ENCODE measurements around the gene RNF223.

Gene RNF223

DNA sequence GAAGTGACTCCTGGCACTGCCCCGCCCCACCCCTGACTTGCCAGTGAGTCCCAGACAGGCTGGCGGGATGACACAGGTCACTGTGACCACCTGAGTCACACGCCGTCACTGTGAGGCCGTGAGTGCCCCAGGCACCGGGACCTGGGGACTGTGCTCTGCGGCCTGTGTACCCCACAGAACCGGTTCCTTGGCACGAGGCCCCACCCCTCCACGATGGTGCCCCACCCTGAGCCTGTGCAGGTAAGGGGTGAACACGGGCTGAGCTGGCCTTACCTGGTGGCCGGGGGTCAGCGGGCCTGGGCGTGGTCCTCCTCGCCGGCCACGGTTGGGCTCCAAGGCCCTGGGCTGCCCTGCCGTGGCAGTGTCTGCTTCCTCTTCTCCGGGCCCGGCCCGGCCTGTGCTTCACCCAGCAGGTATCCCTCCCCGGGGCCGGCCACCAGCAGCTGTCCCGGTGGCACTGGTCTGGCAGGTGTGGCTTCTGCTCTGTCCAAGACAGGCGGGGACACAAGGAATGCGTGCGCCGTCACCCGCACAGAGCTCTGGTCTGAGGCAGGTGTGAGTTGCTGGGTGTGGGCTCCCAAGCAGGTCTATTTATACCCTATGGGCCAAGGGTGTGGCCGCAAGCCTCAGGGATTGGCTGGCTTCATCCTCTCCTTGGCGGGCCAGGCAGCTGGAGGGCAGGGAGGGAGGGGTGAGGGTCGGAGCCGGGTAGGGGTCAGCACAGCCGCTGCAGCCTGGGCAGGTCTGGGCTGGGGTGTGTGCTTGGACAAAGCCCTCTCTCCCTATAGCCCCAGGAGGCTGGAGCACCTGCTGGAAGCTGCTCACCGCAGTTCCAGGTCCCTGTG, at the start of gene RNF223:
Gene RNF223 (minus strand): TSS at position 564 of the 845 bp plus-strand sequence. CDS start 1,740 bp downstream, outside the sequence.
- POLR2A ChIA-PET, result no interaction called here
- TF ChIP-seq, protein P1, sequence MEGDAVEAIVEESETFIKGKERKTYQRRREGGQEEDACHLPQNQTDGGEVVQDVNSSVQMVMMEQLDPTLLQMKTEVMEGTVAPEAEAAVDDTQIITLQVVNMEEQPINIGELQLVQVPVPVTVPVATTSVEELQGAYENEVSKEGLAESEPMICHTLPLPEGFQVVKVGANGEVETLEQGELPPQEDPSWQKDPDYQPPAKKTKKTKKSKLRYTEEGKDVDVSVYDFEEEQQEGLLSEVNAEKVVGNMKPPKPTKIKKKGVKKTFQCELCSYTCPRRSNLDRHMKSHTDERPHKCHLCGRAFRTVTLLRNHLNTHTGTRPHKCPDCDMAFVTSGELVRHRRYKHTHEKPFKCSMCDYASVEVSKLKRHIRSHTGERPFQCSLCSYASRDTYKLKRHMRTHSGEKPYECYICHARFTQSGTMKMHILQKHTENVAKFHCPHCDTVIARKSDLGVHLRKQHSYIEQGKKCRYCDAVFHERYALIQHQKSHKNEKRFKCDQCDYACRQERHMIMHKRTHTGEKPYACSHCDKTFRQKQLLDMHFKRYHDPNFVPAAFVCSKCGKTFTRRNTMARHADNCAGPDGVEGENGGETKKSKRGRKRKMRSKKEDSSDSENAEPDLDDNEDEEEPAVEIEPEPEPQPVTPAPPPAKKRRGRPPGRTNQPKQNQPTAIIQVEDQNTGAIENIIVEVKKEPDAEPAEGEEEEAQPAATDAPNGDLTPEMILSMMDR (IDR thresholded peaks at IDR 0.05; ENCODE audit: insufficient read depth, low read length, missing control alignments), result no peak
- no peak for DNase-seq (ENCODE audit: low read depth, low spot score)
- H3K4me3 ChIP-seq (ENCODE audit: low read depth, low read length), result no peak within 1 kb of the TSS
- CTCF ChIA-PET, result interaction anchor here (2.6 kb wide), 1 partner anchor 10 kb away, joined by 12 read pairs; no protein-coding TSS in a partner anchor

DNA sequence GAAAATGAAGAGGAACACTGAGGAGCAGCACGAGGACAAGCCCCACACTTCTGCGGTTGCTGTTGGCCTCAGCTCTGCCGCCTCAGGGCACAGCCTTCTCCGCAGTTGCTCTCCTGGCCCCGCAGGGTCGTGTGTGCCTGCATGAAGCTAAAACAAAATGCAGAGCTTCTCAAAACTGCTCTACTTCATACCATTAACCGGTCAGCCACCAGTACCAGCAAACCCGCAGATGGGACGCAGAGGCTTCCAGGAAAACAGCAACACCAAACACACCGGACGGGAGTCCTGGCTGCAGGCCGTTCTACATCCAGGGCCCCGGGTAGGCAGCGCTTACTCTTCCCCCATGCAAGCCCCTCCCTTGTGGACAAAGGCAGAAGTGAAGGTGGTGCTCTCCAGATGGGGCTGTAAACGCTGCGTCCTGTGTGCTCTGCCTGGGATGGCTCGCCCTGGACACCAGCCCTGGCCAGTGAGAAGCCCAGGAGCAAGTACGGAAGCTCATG, 48.9 kb upstream of the RNF223 start:
- ChIA-PET CTCF (interaction anchor here (0.7 to 5.3 kb wide), 43 partner anchors 7 to 421 kb away, joined by 3 to 60 read pairs (median 5); no protein-coding TSS in a partner anchor), POLR2A (no interaction called here)
- DNase-seq (ENCODE audit: low read depth, low spot score), result no peak
- TF ChIP-seq, protein P1 (IDR thresholded peaks at IDR 0.05; ENCODE audit: insufficient read depth, low read length, missing control alignments), result no peak
- H3K4me3 ChIP-seq (ENCODE audit: low read depth, low read length), result no peak overlapping the region

DNA sequence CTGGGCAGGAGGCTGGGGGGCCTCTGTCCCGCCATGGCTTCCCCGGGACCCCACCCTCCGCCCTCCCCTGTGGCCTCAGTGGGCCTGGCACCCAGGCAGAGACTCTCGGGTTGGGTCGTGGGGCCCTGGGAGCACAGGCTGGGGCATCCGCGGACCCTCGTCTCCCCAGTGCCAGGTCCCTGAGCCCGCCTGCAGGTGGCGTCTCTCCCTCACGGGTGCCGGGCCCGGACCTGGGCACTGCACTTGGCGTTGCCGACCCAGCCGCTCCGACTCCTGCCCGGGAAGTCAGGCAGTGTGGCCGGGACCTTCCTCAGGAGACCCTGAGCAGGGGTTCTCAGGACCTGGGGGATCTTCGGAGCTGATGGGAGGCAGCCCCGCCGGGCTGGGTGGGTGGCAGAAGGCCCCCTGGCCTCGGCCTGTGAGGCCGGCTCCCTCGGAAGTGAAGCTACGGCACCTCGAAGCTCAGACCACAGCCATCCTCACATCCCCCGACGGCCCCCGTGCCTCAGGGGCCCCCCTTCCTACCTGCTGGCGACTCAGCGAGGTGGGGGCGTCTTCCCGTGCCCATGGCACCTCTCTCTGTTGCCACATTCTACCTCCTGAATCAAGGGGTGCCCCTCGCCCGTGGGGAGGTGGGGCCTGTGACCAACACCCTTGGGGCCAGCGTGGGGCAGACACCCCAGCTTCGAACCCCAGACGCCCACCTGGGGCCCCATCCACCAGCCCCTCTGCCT, 48.1 kb upstream of the RNF223 start:
- no peak for DNase-seq (ENCODE audit: low read depth, low spot score)
- TF ChIP-seq, protein P1 (IDR thresholded peaks at IDR 0.05; ENCODE audit: insufficient read depth, low read length, missing control alignments), result peak; percentile 98
- ChIA-PET POLR2A (interaction anchor here (1.0 kb wide), 1 partner anchor 168 kb away, joined by 3 read pairs; no protein-coding TSS in a partner anchor), CTCF (interaction anchor here (0.6 to 5.3 kb wide), 57 partner anchors 8 to 421 kb away, joined by 3 to 60 read pairs (median 5); no protein-coding TSS in a partner anchor)
- H3K4me3 ChIP-seq (ENCODE audit: low read depth, low read length), result peak overlapping the region; percentile 37

DNA sequence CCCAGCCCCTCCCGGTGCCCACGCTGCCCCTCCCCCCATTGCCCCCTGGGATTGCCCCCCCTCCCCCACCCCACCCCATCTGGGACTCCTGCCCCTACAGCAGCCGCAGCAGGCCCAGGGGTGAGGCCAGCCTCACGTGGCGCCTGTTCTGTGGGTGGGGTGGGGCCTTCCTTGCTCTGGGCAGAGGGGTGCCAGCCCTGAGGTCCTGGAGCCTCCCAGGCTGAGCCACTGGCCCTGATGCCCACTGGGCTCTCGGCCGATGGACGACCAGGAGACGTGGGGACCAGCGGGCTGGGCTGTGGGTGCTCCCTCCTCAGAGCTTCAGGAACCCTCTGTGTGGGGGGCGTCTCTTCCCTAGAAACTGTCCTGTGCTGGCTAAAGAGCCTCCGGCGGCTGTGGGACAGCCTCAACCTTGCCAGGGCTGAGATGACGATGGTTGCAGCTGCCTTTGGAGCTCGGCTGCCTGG, 47.5 kb upstream of the RNF223 start:
- TF ChIP-seq, protein P1 (IDR thresholded peaks at IDR 0.05; ENCODE audit: insufficient read depth, low read length, missing control alignments), result no peak
- POLR2A ChIA-PET, result interaction anchor here (1.0 kb wide), 1 partner anchor 168 kb away, joined by 3 read pairs; no protein-coding TSS in a partner anchor
- no peak for DNase-seq (ENCODE audit: low read depth, low spot score)
- no peak overlapping the region for H3K4me3 ChIP-seq (ENCODE audit: low read depth, low read length)
- CTCF ChIA-PET, result interaction anchor here (0.6 to 5.3 kb wide), 38 partner anchors 8 to 270 kb away, joined by 3 to 60 read pairs (median 6); no protein-coding TSS in a partner anchor

DNA sequence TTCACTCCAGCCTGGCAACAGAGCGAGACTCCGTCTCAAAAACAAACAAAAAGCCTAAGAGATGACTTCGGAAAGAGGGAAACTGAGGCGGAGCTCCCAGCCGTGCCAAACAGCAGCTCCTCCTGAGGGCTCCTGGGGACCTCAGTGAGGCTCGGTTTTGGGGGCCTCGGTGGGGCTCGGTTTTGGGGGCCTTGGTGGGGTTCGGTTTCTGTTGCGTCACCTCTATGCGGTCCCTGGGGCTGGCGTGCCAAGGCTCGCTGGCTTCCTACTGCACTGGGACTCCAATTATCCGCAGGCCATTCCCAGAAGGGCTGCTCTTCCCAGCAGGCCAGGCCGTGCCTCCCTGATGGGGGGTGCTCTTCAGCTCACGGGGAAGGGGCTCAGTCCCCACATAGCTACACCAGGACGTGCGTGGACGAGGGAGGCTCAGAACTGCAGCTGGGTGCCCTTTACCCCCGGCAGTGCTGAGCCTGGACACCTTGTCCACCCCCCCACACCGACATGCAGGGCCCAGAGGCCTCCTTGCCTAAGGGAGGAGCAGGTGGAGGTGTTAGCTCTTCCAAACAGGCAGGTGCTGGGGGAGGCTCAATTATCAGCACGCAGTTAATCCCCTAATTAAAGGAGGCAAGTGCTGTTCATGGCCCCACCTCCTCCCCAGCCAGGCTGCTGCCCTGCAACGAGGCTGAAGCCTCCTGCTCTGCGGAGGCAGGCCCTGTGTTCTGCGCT, 46.9 kb upstream of the RNF223 start:
- POLR2A ChIA-PET, result interaction anchor here (0.6 to 1.0 kb wide), 2 partner anchors 169 to 493 kb away, joined by 3 read pairs; no protein-coding TSS in a partner anchor
- CTCF ChIA-PET, result interaction anchor here (0.6 to 5.3 kb wide), 28 partner anchors 9 to 251 kb away, joined by 3 to 60 read pairs (median 10); no protein-coding TSS in a partner anchor
- TF ChIP-seq, protein P1 (IDR thresholded peaks at IDR 0.05; ENCODE audit: insufficient read depth, low read length, missing control alignments), result no peak
- H3K4me3 ChIP-seq (ENCODE audit: low read depth, low read length), result no peak overlapping the region
- DNase-seq (ENCODE audit: low read depth, low spot score), result no peak
